Panc1 (cell line): Measurements from ENCODE around the gene PRSS3. TPM values are rescaled to one million over a fixed set of nuclear protein-coding genes. Genes with fewer than 3 reads are reported as not detected.

ENCODE experiments used
- ATAC-seq: fragments of 200-7000 bp; cut with Tn5 transposase; 2 replicates; pipeline ENCODE4 v1.9.1; 2020; ENCODE audit warnings: mild to moderate bottlenecking, moderate library complexity
- BruUV-seq: library from RNA; stranded (reverse); fragments of 400-500 nt; replicated peaks from 2 replicates; lab custom pipeline; 2021; lab: Mats Ljungman, UMichigan
- CTCF ChIA-PET: fragments of 300-600 bp; sonication (Branson Sonifier 250); formaldehyde crosslinking; loops from one replicate; lab custom pipeline; 2022; ENCODE audit warnings: antibody characterized with exemption; lab: Charles Lee
- POLR2A ChIA-PET: fragments of 300-600 bp; sonication (Branson Sonifier 250); formaldehyde crosslinking; loops from one replicate; lab custom pipeline; 2022; ENCODE audit warnings: antibody characterized with exemption; lab: Charles Lee
- DNase-seq: peaks from one replicate; pipeline ENCODE4 v3.0.0-alpha.2; 2010; ENCODE audit warnings: low read depth, low spot score
- H3K27ac ChIP-seq: 2 replicates; pipeline ENCODE4 v1.5.1; 2011; ENCODE audit warnings: mild to moderate bottlenecking, low read length, inconsistent platforms
- H3K27me3 ChIP-seq: fragments of 200-500 bp; sonication (Bioruptor generic); 2 replicates; pipeline ENCODE4 v1.6.0; 2014; ENCODE audit warnings: low read length, inconsistent platforms; ENCODE audit not compliant: control insufficient read depth, insufficient read depth
- H3K36me3 ChIP-seq: fragments of 200-500 bp; sonication (Bioruptor generic); 2 replicates; pipeline ENCODE4 v1.5.1; 2014; ENCODE audit warnings: inconsistent platforms, mild to moderate bottlenecking, low read length, moderate library complexity; ENCODE audit not compliant: control insufficient read depth, insufficient read depth
- H3K4me1 ChIP-seq: 2 replicates; pipeline ENCODE4 v1.5.1; 2011; ENCODE audit warnings: inconsistent platforms, mild to moderate bottlenecking, low read length, moderate library complexity; ENCODE audit not compliant: control insufficient read depth, insufficient read depth
- H3K4me3 ChIP-seq, 2 experiments: 2 replicates each; pipeline ENCODE4 v1.5.1; 2011 to 2012; ENCODE audit warnings: low read depth in 2 of 2, low read length in 2 of 2, mild to moderate bottlenecking in 2 of 2, inconsistent platforms in 1 of 2, moderate library complexity in 1 of 2
- H3K9me3 ChIP-seq: fragments of 200-500 bp; sonication (Bioruptor generic); 2 replicates; pipeline ENCODE4 v1.5.1; 2014; ENCODE audit warnings: low read depth, mild to moderate bottlenecking, inconsistent platforms, low read length, moderate library complexity; ENCODE audit not compliant: control insufficient read depth, insufficient read depth
- POLR2AphosphoS5 ChIP-seq: IDR thresholded peaks from 2 replicates; pipeline ENCODE4 v1.6.1; 2012; ENCODE audit warnings: mild to moderate bottlenecking, low read depth, low read length, moderate library complexity
- SIN3A ChIP-seq: IDR thresholded peaks from 2 replicates; pipeline ENCODE4 v1.6.1; 2012; ENCODE audit warnings: low read depth, mild to moderate bottlenecking, low read length, moderate library complexity, borderline replicate concordance; ENCODE audit not compliant: insufficient read depth
- TCF7L2 ChIP-seq: IDR thresholded peaks from 2 replicates; pipeline ENCODE4 v1.6.1; 2011; ENCODE audit warnings: mild to moderate bottlenecking, low read depth, low read length, inconsistent platforms
- in situ Hi-C: cut with HindIII; loops from 2 replicates; pipeline ENCODE4 v1.10.0; 2016; ENCODE audit warnings: low sequenced_read_pairs, low pct_unique_long_range_greater_than_20kb
- intact Hi-C: fragments of 100-400 bp; cut with micrococcal nuclease; formaldehyde crosslinking; loops from one replicate; pipeline ENCODE4 v1.10.0; 2022; ENCODE audit not compliant: unreplicated experiment
- total RNA-seq: library from RNA; stranded (reverse); gene quantifications from one replicate; pipeline ENCODE4 v1.2.1, GENCODE V29; 2021; ENCODE audit not compliant: unreplicated experiment
- TF ChIP-seq, protein P1 (sequence below), 2 experiments: IDR thresholded peaks; 2 replicates each; pipeline ENCODE4 v1.6.1; 2011 to 2012; ENCODE audit warnings: low read depth in 2 of 2, control low read depth in 1 of 2, low read length in 1 of 2, mild to moderate bottlenecking in 1 of 2, moderate library complexity in 1 of 2; ENCODE audit not compliant: insufficient read depth in 1 of 2
- TF ChIP-seq, protein P2 (sequence below): fragments of 450-650 bp; IDR thresholded peaks from 2 replicates; pipeline ENCODE4 v1.5.1; 2017; ENCODE audit warnings: mild to moderate bottlenecking

PRSS3 gene
- total RNA-seq, 1 experiment from 2014 or later = 1.0 TPM

DNA sequence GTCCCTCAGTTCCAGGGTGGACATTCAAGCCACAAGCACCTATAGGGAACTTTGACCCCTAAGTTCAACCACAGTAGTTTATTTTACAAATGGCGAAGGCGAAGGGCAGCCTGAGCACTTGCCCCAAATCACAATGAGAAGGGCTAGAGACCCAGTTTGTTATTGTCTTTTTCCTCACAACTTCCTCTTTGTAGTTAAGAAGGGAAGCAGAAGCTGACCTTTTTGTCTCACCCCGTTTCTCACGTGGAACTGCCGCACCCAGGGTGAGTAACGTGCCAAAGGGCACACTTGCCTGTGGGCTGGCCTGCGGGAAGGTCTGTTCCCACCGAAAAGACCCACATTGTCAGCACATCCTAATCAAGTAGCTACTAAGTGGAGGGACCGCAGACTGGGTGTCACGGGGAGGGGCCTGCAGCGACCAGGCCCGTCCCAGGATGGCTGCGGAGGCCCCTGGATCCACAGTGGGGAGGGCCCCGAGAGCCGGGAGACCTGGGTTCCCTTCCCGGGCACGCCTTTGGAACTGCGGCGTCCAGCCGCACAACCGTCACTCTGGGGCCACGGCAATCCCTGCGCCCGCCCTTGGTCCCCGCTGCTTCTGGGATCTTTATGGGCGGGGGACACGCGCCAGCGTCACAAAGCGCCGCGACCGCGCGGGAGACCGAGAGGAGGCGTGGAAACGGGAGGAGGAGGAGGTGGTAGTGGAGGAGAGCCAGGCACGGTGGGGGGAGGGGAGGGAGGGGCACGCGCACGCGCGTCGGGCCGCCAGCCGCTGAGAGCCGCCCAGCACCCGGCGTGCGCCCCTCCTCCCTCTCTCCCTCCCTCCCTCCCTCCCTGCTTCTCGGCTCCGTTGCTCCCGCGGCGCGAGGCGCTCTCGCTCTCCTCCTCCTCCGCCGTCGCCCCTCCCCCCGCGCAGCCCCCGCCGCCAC, 21.2 kb downstream of the PRSS3 start, which contains the start of gene UBE2R2:
UBE2R2 (plus strand) TSS at position 834 of the 926 bp plus-strand sequence. CDS start 598 bp downstream, outside the sequence.
- Histone ChIP-seq H3K36me3 (0 out of 2 replicates have a peak, but pooled peaks cover 3% of the 10 kb centered on the region), H3K27me3 (no peaks in the 10 kb centered on the region), H3K4me1 (peaks cover 41% of the 10 kb centered on the region), H3K9me3 (no peaks in the 10 kb centered on the region), H3K27ac (peak within 1 kb of the TSS; percentile 98), H3K4me3 (peak within 1 kb of the TSS; percentile 71 to 96)
- ATAC-seq (peak; percentile 85), DNase-seq (peak; percentile 59)
- CTCF ChIA-PET = interaction anchor here (1.2 kb wide), 1 partner anchor 38 kb away, joined by 3 read pairs; no protein-coding TSS in a partner anchor
- in situ Hi-C loops = no loop called here
- intact Hi-C loops = loop anchor here (5.0 to 10.0 kb wide), 2 partner anchors 36 to 98 kb away; no protein-coding TSS in a partner anchor
- TSS peak; percentile 89 for BruUV-seq
- POLR2A ChIA-PET = interaction anchor here (0.6 kb wide), 1 partner anchor 67 kb away, joined by 8 read pairs; no protein-coding TSS in a partner anchor
- TF ChIP-seq TCF7L2 (peak; percentile 93), POLR2AphosphoS5 (peak; percentile 95; the same call in 1 of the 2 replicates), SIN3A (no peak; the same call in 1 of the 2 replicates)

DNA sequence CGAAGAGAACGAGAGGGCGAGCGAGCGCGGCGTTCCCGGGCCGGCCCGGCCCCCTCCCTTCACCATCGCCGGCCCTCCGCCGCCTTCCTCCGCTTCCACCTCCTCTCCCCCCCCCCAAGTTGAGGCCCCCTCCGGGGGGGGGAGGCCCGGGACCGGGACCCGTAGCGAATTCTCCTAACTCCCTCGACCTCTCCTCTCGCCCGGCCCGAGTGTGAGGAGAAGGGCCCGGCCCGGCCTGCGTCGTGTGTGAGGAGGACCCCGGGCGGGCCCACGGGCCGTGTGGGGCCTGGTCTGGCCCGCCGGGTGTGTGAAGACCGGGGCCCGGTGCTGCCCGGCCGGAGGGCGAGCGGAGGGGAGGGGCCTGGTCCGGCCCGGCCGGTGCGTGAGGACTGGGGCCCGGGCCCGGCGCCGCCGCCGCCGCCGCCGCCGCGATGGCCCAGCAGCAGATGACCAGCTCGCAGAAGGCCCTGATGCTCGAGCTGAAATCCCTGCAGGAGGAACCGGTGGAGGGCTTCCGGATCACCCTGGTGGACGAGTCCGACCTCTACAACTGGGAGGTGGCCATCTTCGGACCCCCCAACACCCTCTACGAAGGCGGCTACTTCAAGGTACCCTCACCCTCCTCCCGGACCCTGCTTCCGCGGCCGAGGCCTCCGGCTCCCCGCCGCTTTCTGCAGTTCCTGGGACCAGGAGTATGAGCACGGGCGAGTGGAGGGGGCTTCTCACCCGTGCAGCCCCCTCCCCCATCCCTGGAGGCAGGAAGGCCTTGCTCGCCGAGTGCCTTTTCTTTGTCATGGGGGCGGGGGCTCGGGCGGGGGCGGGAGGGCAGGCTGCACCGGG, 22.2 kb downstream of the PRSS3 start:
- CTCF ChIA-PET = no interaction called here
- Histone ChIP-seq H3K36me3 (0 out of 2 replicates have a peak, but pooled peaks cover 3% of the 10 kb centered on the region), H3K4me1 (peaks cover 41% of the 10 kb centered on the region), H3K27me3 (no peaks in the 10 kb centered on the region), H3K9me3 (no peaks in the 10 kb centered on the region), H3K4me3 (peak overlapping the region; percentile 71 to 96), H3K27ac (peak overlapping the region; percentile 92)
- ATAC-seq = peak; percentile 68
- in situ Hi-C loops (no loop called here), intact Hi-C loops (loop anchor here (5.0 to 10.0 kb wide), 2 partner anchors 35 to 97 kb away; no protein-coding TSS in a partner anchor)
- POLR2A ChIA-PET = interaction anchor here (0.6 kb wide), 2 partner anchors 46 to 99 kb away, joined by 4 to 11 read pairs; no protein-coding TSS in a partner anchor
- no peak for DNase-seq
- BruUV-seq = no TSS peak
- TF ChIP-seq POLR2AphosphoS5 (peak; percentile 63; the same call in 1 of the 2 replicates), SIN3A (0 out of 2 replicates have a peak, but pooled peaks have one; percentile 50), TCF7L2 (peak; percentile 81)
- TF ChIP-seq, protein P1, sequence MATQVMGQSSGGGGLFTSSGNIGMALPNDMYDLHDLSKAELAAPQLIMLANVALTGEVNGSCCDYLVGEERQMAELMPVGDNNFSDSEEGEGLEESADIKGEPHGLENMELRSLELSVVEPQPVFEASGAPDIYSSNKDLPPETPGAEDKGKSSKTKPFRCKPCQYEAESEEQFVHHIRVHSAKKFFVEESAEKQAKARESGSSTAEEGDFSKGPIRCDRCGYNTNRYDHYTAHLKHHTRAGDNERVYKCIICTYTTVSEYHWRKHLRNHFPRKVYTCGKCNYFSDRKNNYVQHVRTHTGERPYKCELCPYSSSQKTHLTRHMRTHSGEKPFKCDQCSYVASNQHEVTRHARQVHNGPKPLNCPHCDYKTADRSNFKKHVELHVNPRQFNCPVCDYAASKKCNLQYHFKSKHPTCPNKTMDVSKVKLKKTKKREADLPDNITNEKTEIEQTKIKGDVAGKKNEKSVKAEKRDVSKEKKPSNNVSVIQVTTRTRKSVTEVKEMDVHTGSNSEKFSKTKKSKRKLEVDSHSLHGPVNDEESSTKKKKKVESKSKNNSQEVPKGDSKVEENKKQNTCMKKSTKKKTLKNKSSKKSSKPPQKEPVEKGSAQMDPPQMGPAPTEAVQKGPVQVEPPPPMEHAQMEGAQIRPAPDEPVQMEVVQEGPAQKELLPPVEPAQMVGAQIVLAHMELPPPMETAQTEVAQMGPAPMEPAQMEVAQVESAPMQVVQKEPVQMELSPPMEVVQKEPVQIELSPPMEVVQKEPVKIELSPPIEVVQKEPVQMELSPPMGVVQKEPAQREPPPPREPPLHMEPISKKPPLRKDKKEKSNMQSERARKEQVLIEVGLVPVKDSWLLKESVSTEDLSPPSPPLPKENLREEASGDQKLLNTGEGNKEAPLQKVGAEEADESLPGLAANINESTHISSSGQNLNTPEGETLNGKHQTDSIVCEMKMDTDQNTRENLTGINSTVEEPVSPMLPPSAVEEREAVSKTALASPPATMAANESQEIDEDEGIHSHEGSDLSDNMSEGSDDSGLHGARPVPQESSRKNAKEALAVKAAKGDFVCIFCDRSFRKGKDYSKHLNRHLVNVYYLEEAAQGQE (IDR thresholded peaks at IDR 0.05; ENCODE audit: insufficient read depth in 1 of 2, low read depth in 2 of 2, low read length in 1 of 2) = no peak
- TF ChIP-seq, protein P2, sequence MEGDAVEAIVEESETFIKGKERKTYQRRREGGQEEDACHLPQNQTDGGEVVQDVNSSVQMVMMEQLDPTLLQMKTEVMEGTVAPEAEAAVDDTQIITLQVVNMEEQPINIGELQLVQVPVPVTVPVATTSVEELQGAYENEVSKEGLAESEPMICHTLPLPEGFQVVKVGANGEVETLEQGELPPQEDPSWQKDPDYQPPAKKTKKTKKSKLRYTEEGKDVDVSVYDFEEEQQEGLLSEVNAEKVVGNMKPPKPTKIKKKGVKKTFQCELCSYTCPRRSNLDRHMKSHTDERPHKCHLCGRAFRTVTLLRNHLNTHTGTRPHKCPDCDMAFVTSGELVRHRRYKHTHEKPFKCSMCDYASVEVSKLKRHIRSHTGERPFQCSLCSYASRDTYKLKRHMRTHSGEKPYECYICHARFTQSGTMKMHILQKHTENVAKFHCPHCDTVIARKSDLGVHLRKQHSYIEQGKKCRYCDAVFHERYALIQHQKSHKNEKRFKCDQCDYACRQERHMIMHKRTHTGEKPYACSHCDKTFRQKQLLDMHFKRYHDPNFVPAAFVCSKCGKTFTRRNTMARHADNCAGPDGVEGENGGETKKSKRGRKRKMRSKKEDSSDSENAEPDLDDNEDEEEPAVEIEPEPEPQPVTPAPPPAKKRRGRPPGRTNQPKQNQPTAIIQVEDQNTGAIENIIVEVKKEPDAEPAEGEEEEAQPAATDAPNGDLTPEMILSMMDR = no peak
